ENCODE measurements around the gene LCLAT1. TPM values are rescaled to one million over a fixed set of nuclear protein-coding genes. Genes with fewer than 3 reads are reported as not detected.

LCLAT1 gene
- total and polyA plus RNA-seq, 2 of the 4 experiments (the other 2 are of a cell fraction) = 7.5 to 11.5 TPM

GRCh38 chr2:30670453-30670852, 223.4 kb downstream of the LCLAT1 start:
- Histone ChIP-seq H3K27me3 (ENCODE audit: control insufficient read depth, insufficient read depth, low read length) (no peaks in the 10 kb centered on the region), H2AFZ (replicated peaks; ENCODE audit: low read length, poor library complexity) (no peak overlapping the region), H2AK9ac (replicated peaks; ENCODE audit: low read depth, low read length, poor library complexity) (no peak overlapping the region), H3K4me1 (ENCODE audit: control insufficient read depth, insufficient read depth, low read length) (peaks cover 6% of the 10 kb centered on the region), H3K9ac (ENCODE audit: low read depth, low read length) (no peak overlapping the region), H2AK5ac (ENCODE audit: low read depth, low read length) (peak overlapping the region; percentile 35; the same call in 1 of the 2 replicates), H3K4me2 (ENCODE audit: low read depth, low read length) (no peak overlapping the region), H3K79me1 (ENCODE audit: low read depth in 1 of 2, low read length in 2 of 2) (no peaks in the 10 kb centered on the region), H3K14ac (replicated peaks; ENCODE audit: low read depth, low read length) (no peak overlapping the region), H3K9me3 (ENCODE audit: control insufficient read depth, insufficient read depth, low read length) (peaks cover 11% of the 10 kb centered on the region), H2BK120ac (ENCODE audit: low read depth, low read length) (no peak overlapping the region), H4K5ac (ENCODE audit: low read depth, low read length) (no peak overlapping the region), H2BK15ac (ENCODE audit: low read depth, low read length) (no peak overlapping the region), H3K27ac (ENCODE audit: insufficient read depth, low read length) (no peak overlapping the region), H3K18ac (ENCODE audit: low read depth, low read length) (no peak overlapping the region), H3K4ac (ENCODE audit: low read depth, low read length) (no peak overlapping the region), H3K9me1 (ENCODE audit: insufficient read depth, low read length) (peaks cover 4% of the 10 kb centered on the region; the same call in 1 of the 2 replicates), H3K4me3 (ENCODE audit: insufficient read depth, low read depth, low read length) (no peak overlapping the region), H3K36me3 (ENCODE audit: control insufficient read depth, insufficient read depth, low read length) (no peaks in the 10 kb centered on the region), H2BK5ac (ENCODE audit: low read depth, low read length, poor library complexity, severe bottlenecking) (no peak overlapping the region), H4K8ac (ENCODE audit: low read depth in 2 of 2, low read length in 2 of 2) (no peak overlapping the region), H4K91ac (ENCODE audit: insufficient read depth, low read depth, low read length) (no peak overlapping the region), H2BK20ac (ENCODE audit: low read depth, low read length) (no peak overlapping the region), H4K20me1 (ENCODE audit: insufficient read depth, low read length) (no peaks in the 10 kb centered on the region), H3K56ac (ENCODE audit: extremely low read depth, insufficient read depth, low read length) (no peak overlapping the region), H3K23ac (ENCODE audit: low read depth, low read length) (no peak overlapping the region)
- BruUV-seq (replicated peaks) = no TSS peak
- intact Hi-C loops (cut with micrococcal nuclease) (no loop called here), in situ Hi-C loops (cut with MboI; ENCODE audit: low sequenced_read_pairs) (no loop called here), dilution Hi-C loops (cut with HindIII; ENCODE audit: low sequenced_read_pairs, unreplicated experiment) (no loop called here)
- ATAC-seq (ENCODE audit: low read depth) = no peak
- DNase-seq = no peak
- no peak for TF ChIP-seq MXI1 (IDR thresholded peaks at IDR 0.05; ENCODE audit: borderline replicate concordance, low read depth, low read length)
- TF ChIP-seq POLR2A (IDR thresholded peaks at IDR 0.05; ENCODE audit: low read depth, low read length) = no peak
- TF ChIP-seq RCOR1 (IDR thresholded peaks at IDR 0.05; ENCODE audit: insufficient replicate concordance, low read length) = no peak
- TF ChIP-seq RAD21 (IDR thresholded peaks at IDR 0.05; ENCODE audit: low read length) = no peak
- no peak for TF ChIP-seq FOS (IDR thresholded peaks at IDR 0.05; ENCODE audit: low read depth, low read length)
- no peak for TF ChIP-seq SMC3 (IDR thresholded peaks at IDR 0.05; ENCODE audit: low read depth, low read length)
- no peak for TF ChIP-seq MAFK (IDR thresholded peaks at IDR 0.05; ENCODE audit: low read depth, low read length)
- no peak for TF ChIP-seq USF2 (IDR thresholded peaks at IDR 0.05; ENCODE audit: low read depth, low read length)
- no peak for TF ChIP-seq ELK1 (IDR thresholded peaks at IDR 0.05; ENCODE audit: borderline replicate concordance, low read depth, low read length)
- TF ChIP-seq RFX5 (IDR thresholded peaks at IDR 0.05; ENCODE audit: low read depth, low read length) = no peak
- WGBS, 2 experiments (ENCODE audit: extremely low coverage in 2 of 2, insufficient read length in 1 of 2) = 100% methylated on average over 1 of the region's 2 CpGs; no CpG with 5 or more reads in 1 of the 2 experiments
- CTCF ChIA-PET = no interaction called here
- POLR2A ChIA-PET (ENCODE audit: unreplicated experiment) = no interaction called here
